GM19351 (cell line): ENCODE data around the gene CMAS.
"Not testable (repeated sequence)": the region's sequence is repeated elsewhere in the genome, so short reads cannot be mapped to it uniquely, and the experiment has no call there.

ENCODE experiments used
- ATAC-seq: cut with Tn5 transposase; IDR thresholded peaks from one replicate; pipeline ENCODE4 v1.9.1; 2021; ENCODE audit warnings: mild to moderate bottlenecking, moderate library complexity; ENCODE audit not compliant: unreplicated experiment

CMAS gene

DNA sequence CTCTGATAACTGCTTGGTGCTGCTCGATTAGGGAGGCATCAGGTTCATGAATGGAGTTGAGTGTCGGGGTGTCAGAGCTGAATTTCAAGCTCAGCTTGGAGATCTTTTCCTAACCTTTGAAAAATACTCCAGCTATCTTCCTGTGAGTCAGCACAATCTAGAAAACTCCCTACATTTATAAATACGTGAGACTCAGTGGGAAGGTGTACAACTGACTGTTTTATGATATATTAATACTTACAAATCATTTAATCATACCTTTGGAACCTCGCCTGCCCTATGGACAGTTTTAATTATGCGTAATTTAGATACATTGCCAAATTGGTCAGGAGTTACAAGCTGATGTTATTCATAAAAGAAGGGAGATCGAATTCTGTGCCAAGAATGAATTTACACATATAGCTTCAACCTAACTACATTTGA is 961 bp downstream of the CMAS start:
- peak; percentile 38 for ATAC-seq

DNA sequence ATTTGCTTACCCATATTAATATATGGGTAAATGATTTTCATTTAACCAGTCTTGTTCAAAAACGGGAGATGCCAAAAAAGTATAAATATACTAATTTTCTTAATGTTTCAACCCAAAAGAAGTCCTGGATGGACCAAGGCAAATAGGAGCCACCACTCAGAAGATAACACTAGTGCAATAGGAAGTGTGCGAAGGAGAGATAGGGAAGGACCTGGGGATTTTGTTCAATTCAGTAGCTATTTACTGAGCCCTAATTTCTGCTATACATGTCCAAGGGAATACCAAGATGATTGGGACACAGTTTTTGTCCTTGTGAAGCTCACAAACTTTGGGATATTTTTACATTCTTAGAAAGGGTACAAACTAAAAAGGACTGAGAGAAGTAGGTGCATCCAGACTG is 1.5 kb downstream of the CMAS start:
- ATAC-seq = no peak

- ATAC-seq = no peak
Measured at GRCh38 chr12:22048351-22049041, 2.5 kb downstream of the CMAS start.

GRCh38 chr12:22050078-22050477 is 4.1 kb downstream of the CMAS start:
- no peak for ATAC-seq

GRCh38 chr12:22051114-22051698 is 5.2 kb downstream of the CMAS start:
- ATAC-seq = no peak

DNA sequence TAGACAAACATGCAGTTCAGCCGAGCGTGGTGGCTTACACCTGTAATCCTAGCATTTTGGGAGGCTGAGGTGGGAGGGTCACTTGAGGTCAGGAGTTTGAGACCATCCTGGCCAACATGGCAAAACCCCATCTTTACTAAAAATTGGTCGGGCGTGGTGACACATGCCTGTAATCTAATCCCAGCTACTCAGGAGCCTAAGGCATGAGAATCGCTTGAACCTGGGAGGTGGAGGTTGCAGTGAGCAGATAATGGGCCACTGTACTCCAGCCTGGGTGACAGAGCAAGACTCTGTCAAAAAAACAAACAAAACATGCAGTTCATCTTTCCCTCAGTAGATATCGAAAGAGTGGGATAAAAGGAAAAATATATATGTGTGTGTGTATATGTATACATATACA is 7.0 kb downstream of the CMAS start:
- ATAC-seq = not testable (repeated sequence)

GRCh38 chr12:22054155-22054554 is 8.1 kb downstream of the CMAS start:
- ATAC-seq = no peak

DNA sequence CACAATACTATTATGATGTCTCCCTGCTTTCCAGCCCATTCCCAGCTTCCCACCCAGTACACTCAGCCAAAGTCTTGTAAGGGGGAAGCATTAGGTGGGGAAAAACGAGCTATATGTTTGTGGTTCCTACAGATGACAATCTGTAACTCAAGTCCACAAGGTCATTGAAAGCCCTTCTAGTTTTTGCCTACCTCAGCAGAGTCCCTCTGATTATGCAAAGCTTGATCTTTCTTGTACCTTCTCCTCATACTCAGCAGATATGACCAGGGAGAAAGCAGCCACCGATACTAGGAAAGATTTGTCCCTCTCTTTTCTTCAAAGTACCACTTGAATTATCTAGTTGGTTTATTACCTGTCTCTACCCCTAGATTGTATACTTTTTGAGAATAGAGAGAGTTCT is 10.6 kb downstream of the CMAS start:
- no peak for ATAC-seq

- no peak for ATAC-seq
Measured at GRCh38 chr12:22059976-22060647, 14.1 kb downstream of the CMAS start.

DNA sequence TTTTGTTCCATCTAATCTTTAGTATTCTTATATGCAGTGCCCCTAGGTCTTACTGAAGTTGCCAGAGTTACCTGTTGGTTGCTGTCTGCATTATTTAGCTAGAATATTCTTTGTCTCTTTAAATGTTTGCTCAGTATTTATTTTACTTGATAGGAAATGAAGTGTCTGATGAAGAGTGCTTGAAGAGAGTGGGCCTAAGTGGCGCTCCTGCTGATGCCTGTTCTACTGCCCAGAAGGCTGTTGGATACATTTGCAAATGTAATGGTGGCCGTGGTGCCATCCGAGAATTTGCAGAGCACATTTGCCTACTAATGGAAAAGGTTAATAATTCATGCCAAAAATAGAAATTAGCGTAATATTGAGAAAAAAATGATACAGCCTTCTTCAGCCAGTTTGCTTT is 18.9 kb downstream of the CMAS start:
- ATAC-seq = no peak

GRCh38 chr12:22066310-22066709 is 20.3 kb downstream of the CMAS start:
- no peak for ATAC-seq

GRCh38 chr12:22069851-22070250 is 23.8 kb downstream of the CMAS start:
- ATAC-seq = no peak

- ATAC-seq = no peak
Measured at GRCh38 chr12:22082190-22082701, 36.2 kb downstream of the CMAS start.

DNA sequence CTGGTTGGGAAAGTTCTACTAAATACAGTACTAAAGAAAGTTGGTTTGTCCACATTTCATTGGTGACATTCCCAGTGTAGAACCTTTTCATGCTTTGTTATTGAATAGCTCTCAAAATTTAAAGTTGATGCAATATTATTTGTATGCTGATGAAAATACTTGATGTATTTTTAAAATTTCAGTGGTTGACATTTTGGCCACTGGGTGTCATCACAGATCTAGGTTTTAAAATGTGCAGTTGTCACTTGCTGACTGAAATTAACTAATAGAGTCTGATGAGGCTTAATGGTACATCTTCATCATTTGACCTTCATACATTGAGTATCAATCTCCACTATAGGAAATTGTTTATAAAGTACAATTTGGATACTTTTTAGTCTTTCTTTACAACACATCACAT is 37.1 kb downstream of the CMAS start:
- peak; percentile 52 for ATAC-seq

DNA sequence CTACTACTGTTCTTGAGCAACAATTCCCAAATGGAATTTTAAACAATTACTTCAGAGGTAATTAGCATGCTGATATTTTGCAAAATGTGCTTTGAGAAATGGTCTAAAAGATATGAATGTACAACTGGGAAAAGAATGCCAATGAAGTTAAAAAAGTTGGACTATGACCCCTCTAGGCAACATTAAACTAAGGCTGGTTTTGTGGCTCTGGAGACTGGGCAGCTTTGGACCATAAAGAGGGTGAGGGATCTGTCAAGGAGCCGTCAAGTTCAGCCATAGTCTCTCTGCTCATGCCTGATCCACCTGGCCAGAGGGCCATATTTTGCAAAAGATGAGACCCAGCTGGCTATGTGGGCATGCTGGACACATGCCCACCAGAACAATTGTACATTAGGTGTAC is 38.8 kb downstream of the CMAS start:
- no peak for ATAC-seq

DNA sequence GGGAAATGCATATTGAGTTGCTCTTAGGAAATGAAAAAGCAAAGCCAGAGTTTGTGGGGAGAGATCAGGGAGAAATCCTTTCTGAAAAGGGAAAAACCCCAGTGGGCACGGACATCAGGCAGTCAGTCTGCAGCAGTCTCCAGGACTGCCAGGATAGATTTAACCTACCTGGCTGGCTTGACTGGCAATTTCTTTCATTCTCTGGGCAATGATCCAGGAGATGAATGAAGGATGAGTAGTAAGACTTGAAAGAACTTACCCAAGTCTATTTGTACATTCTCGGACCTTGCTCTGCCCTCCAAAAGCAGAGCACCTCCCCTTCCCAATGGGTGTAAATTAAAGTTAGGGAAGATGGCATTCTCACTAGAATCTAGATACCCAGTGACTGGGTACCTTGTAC is 42.9 kb downstream of the CMAS start:
- no peak for ATAC-seq

DNA sequence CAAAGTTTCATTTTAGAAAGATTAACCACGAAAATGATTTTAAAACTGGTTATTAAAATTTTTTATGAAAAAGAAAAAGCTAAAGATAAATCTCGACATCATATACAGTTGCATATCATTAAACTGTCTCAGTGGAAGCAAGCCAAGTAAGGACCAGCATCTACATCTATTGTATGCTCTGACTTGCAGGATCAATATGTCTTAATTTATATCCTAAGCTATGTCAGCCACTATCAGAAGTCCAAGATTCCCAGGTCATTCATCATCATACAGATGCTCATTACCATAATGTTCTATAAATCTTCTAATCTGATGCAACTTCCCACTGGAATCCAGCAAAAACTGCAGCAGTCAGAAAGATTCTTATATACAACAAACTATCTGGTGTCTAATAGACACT is 43.5 kb downstream of the CMAS start:
- no peak for ATAC-seq

DNA sequence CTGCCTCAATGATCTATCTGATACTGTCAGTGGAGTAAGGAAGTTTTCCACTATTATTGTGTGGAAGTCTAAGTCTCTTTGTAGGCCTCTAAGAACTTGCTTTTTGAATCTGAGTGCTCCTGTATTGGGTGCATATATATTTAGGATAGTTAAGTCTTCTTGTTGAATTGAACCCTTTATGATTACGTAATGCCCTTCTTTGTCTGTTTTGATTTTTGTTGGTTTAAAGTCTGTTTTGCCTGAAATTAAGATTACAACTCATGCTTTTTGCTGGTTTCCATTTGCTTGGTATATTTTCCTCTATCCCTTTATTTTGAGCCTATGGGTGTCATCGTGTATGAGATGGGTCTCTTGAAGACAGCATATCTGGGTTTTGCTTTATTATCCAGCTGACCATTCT is 53.0 kb downstream of the CMAS start:
- not testable (repeated sequence) for ATAC-seq

DNA sequence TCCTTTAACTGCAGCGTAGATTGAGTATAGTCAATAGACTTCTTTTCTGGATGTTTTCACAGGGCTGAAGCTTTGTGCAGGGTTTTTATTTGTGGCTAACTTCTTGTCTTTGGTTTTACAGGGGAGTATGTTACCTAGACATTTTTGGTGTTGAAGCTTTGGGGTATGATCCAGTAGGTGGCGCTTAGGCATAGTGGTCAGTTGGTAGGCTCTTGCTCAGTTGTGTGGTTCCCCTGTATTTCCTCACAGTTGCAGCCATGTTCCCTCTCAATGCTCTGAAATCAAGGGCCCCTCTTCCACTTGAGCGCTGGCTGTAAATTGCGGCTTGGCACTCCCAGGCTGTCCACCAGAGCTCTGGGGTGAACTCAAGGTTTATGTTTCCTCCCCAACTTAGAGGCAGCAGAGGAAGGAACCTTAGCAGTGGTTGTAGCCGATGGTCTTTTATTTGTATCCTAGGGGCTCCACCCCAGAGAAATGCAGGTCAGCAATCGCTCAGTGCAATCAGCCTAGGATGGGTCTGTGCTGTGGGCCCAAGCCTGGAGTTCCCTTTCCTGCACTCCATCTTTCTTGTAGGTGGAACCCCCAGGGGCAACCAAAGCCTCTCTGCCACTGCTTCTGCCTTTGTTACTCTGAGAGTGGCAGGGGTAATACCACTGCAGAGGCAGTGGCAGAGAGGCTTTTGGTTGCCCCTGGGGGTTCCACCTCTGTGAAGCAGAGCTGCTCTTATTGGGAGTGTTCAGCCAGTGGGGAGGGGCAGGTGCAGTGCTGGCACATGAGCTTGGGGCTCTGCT is 55.1 kb downstream of the CMAS start:
- ATAC-seq = peak; percentile 81

- ATAC-seq = peak; percentile 28
Measured at GRCh38 chr12:22101749-22102243, 55.8 kb downstream of the CMAS start.

DNA sequence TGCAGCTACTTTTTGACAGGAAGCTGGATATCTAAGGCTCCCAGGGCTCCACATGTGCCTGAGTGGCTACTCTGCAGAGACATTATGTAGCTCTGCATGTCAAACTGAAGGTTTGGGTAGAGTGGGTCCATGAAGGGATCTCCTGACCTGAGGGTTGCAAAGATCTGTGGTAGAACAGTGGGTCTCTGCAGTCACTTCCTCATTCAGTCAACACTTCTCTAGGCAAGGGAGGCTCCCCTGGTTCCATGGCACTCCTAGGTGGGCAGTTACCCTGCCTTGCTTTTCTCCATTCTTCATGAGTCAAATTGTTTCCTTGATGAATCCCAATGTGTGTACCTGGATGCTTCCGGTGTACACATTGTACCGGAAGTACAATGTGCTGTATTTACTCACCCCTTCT is 57.4 kb downstream of the CMAS start:
- no peak for ATAC-seq
